ENCODE results near the gene VSTM4. TPM values are rescaled to one million over a fixed set of nuclear protein-coding genes. Genes with fewer than 3 reads are reported as not detected.

The VSTM4 gene
- total RNA-seq, 1 experiment from 2014 or later = 0.13 TPM

- peaks cover 2% of the 10 kb centered on the region; the same call in 1 of the 2 replicates for H3K27me3 ChIP-seq (ENCODE audit: control insufficient read depth, insufficient read depth, low read length)
- ATAC-seq (no peak), DNase-seq (ENCODE audit: low read depth, low spot score) (no peak)
- H3K9me3 ChIP-seq (ENCODE audit: control insufficient read depth, insufficient read depth, low read depth, low read length) = no peaks in the 10 kb centered on the region
- TF ChIP-seq REST (IDR thresholded peaks at IDR 0.05; ENCODE audit: insufficient read depth in 1 of 2, low read depth in 2 of 2, low read length in 1 of 2) (no peak), POLR2AphosphoS5 (IDR thresholded peaks at IDR 0.05; ENCODE audit: low read depth, low read length) (no peak), SIN3A (IDR thresholded peaks at IDR 0.05; ENCODE audit: borderline replicate concordance, insufficient read depth, low read depth, low read length) (no peak), CTCF (IDR thresholded peaks at IDR 0.05) (no peak), TCF7L2 (IDR thresholded peaks at IDR 0.05; ENCODE audit: low read depth, low read length) (no peak)
- BruUV-seq (replicated peaks) = no TSS peak
- in situ Hi-C loops (cut with HindIII; ENCODE audit: low pct_unique_long_range_greater_than_20kb, low sequenced_read_pairs) (no loop called here), intact Hi-C loops (cut with micrococcal nuclease; ENCODE audit: unreplicated experiment) (no loop called here)
- H3K4me1 ChIP-seq (ENCODE audit: control insufficient read depth, insufficient read depth, low read length) = no peaks in the 10 kb centered on the region
- H3K4me3 ChIP-seq (ENCODE audit: low read depth in 2 of 2, low read length in 2 of 2) = no peak overlapping the region
- CTCF ChIA-PET = no interaction called here
- POLR2A ChIA-PET = no interaction called here
- H3K27ac ChIP-seq (ENCODE audit: low read length) = no peak overlapping the region
- no peaks in the 10 kb centered on the region for H3K36me3 ChIP-seq (ENCODE audit: control insufficient read depth, insufficient read depth, low read length)
Observed at GRCh38 chr10:49094646-49095045, 20.7 kb downstream of the VSTM4 start.

- ATAC-seq (no peak), DNase-seq (ENCODE audit: low read depth, low spot score) (no peak)
- Histone ChIP-seq H3K36me3 (ENCODE audit: control insufficient read depth, insufficient read depth, low read length) (no peaks in the 10 kb centered on the region), H3K4me3 (ENCODE audit: low read depth in 2 of 2, low read length in 2 of 2) (no peak overlapping the region), H3K27me3 (ENCODE audit: control insufficient read depth, insufficient read depth, low read length) (peaks cover 2% of the 10 kb centered on the region; the same call in 1 of the 2 replicates), H3K4me1 (ENCODE audit: control insufficient read depth, insufficient read depth, low read length) (no peaks in the 10 kb centered on the region), H3K9me3 (ENCODE audit: control insufficient read depth, insufficient read depth, low read depth, low read length) (no peaks in the 10 kb centered on the region), H3K27ac (ENCODE audit: low read length) (no peak overlapping the region)
- intact Hi-C loops (cut with micrococcal nuclease; ENCODE audit: unreplicated experiment) (no loop called here), in situ Hi-C loops (cut with HindIII; ENCODE audit: low pct_unique_long_range_greater_than_20kb, low sequenced_read_pairs) (no loop called here)
- ChIA-PET POLR2A (no interaction called here), CTCF (no interaction called here)
- TF ChIP-seq TCF7L2 (IDR thresholded peaks at IDR 0.05; ENCODE audit: low read depth, low read length) (no peak), CTCF (IDR thresholded peaks at IDR 0.05) (no peak), SIN3A (IDR thresholded peaks at IDR 0.05; ENCODE audit: borderline replicate concordance, insufficient read depth, low read depth, low read length) (no peak), POLR2AphosphoS5 (IDR thresholded peaks at IDR 0.05; ENCODE audit: low read depth, low read length) (no peak), REST (IDR thresholded peaks at IDR 0.05; ENCODE audit: insufficient read depth in 1 of 2, low read depth in 2 of 2, low read length in 1 of 2) (no peak)
- BruUV-seq (replicated peaks) = no TSS peak
Observed at GRCh38 chr10:49093922-49094321, 21.4 kb downstream of the VSTM4 start.
